Measurements from ENCODE around the gene CARD11.

GRCh38 chr7:2872296-2872874 lies 171.3 kb downstream of the CARD11 start:
- TF ChIP-seq HNF4G (IDR thresholded peaks at IDR 0.05; ENCODE audit: borderline replicate concordance, low read depth, low read length) (no peak), HNF4G (CRISPR knock-in tag; IDR thresholded peaks at IDR 0.05; ENCODE audit: borderline replicate concordance, low read depth) (no peak), ZNF207 (IDR thresholded peaks at IDR 0.05; ENCODE audit: borderline replicate concordance) (no peak), CTCF (CRISPR knock-in tag; IDR thresholded peaks at IDR 0.05) (no peak), ZNF350 (CRISPR knock-in tag; IDR thresholded peaks at IDR 0.05; ENCODE audit: borderline replicate concordance, low read depth) (no peak), CCAR2 (optimal IDR thresholded peaks at IDR 0.05; ENCODE audit: low read depth, low read length) (no peak), ZNF430 (CRISPR knock-in tag; IDR thresholded peaks at IDR 0.05) (no peak), E2F1 (CRISPR knock-in tag; IDR thresholded peaks at IDR 0.05) (no peak), USF2 (IDR thresholded peaks at IDR 0.05; ENCODE audit: low read depth, low read length) (no peak), USF2 (CRISPR knock-in tag; IDR thresholded peaks at IDR 0.05; ENCODE audit: borderline replicate concordance) (no peak), ATF3 (CRISPR knock-in tag; IDR thresholded peaks at IDR 0.05) (no peak), ZNF292 (CRISPR knock-in tag; IDR thresholded peaks at IDR 0.05; ENCODE audit: borderline replicate concordance, low read depth) (no peak), PCBP1 (IDR thresholded peaks at IDR 0.05; ENCODE audit: borderline replicate concordance, low read depth, low read length) (no peak), TCF7L2 (IDR thresholded peaks at IDR 0.05; ENCODE audit: low read depth, low read length) (no peak), DPF2 (CRISPR knock-in tag; IDR thresholded peaks at IDR 0.05; ENCODE audit: borderline replicate concordance, low read depth) (no peak)
